SU-DHL-6 (cell line): ENCODE measurements around the gene CNGA4.

Source experiments
- H2AFZ ChIP-seq: fragments of 200-600 bp; sonication (generic); 2 replicates; pipeline ENCODE4 v1.6.1; 2014; ENCODE audit warnings: low read depth, mild to moderate bottlenecking, moderate library complexity, mixed read lengths, antibody characterized with exemption, low read length; ENCODE audit not compliant: severe bottlenecking
- H3F3A ChIP-seq: fragments of 200-600 bp; shearing (Covaris generic); 2 replicates; pipeline ENCODE4 v1.6.0; 2016; ENCODE audit warnings: antibody characterized with exemption, mild to moderate bottlenecking; ENCODE audit not compliant: insufficient read depth
- H3K27ac ChIP-seq: fragments of 200-600 bp; sonication (generic); 2 replicates; pipeline ENCODE4 v1.5.1; 2016; ENCODE audit warnings: low read depth, mild to moderate bottlenecking, low read length, moderate library complexity, mixed read lengths
- H3K27me3 ChIP-seq: fragments of 200-600 bp; sonication (generic), shearing (Covaris generic); 2 replicates; pipeline ENCODE4 v1.6.0; 2014; ENCODE audit warnings: mild to moderate bottlenecking, low read length
- H3K36me3 ChIP-seq: fragments of 200-600 bp; sonication (generic); 2 replicates; pipeline ENCODE4 v1.6.1; 2014; ENCODE audit warnings: mild to moderate bottlenecking, low read length, mixed read lengths
- H3K4me2 ChIP-seq: fragments of 300-600, 200-600 bp; shearing (Covaris generic), sonication (generic); 2 replicates; pipeline ENCODE4 v1.6.0; 2014; ENCODE audit warnings: low read length, low read depth, mild to moderate bottlenecking; ENCODE audit not compliant: poor library complexity, severe bottlenecking
- H3K4me3 ChIP-seq: fragments of 200-600 bp; sonication (generic); 2 replicates; pipeline ENCODE4 v1.5.1; 2014; ENCODE audit warnings: antibody characterized with exemption, low read length, mild to moderate bottlenecking, mixed read lengths; ENCODE audit not compliant: insufficient read depth, poor library complexity, severe bottlenecking
- H3K79me2 ChIP-seq: fragments of 200-600 bp; sonication (generic); 2 replicates; pipeline ENCODE4 v1.6.1; 2014; ENCODE audit warnings: mild to moderate bottlenecking, low read length, moderate library complexity; ENCODE audit not compliant: insufficient read depth
- H3K9ac ChIP-seq: fragments of 200-600 bp; sonication (generic); 2 replicates; pipeline ENCODE4 v1.7.0; 2014; ENCODE audit warnings: mild to moderate bottlenecking, low read length
- H3K9me2 ChIP-seq: fragments of 200-600 bp; sonication (generic); replicated peaks from 2 replicates; pipeline ENCODE4 v1.6.1; 2014; ENCODE audit warnings: low read length; ENCODE audit not compliant: insufficient read depth
- H3K9me3 ChIP-seq: fragments of 200-600 bp; sonication (generic); 2 replicates; pipeline ENCODE4 v1.6.1; 2014; ENCODE audit warnings: low read length, mixed read lengths; ENCODE audit not compliant: insufficient read depth
- H4K20me1 ChIP-seq: fragments of 200-600 bp; sonication (generic); 2 replicates; pipeline ENCODE4 v1.6.1; 2014; ENCODE audit warnings: low read depth, mild to moderate bottlenecking, antibody characterized with exemption, low read length, moderate library complexity, mixed read lengths
- EZH2phosphoT487 ChIP-seq: fragments of 200-600 bp; sonication (generic), shearing (Covaris generic); conservative IDR thresholded peaks from 2 replicates; pipeline ENCODE4 v1.6.1; 2018; ENCODE audit warnings: mild to moderate bottlenecking, antibody characterized with exemption, low read length, moderate library complexity, mixed read lengths
- TF ChIP-seq, protein P1 (sequence below): fragments of 200-600 bp; sonication (generic); IDR thresholded peaks from one replicate; pipeline ENCODE4 v1.5.1; 2017; ENCODE audit warnings: antibody characterized with exemption, mild to moderate bottlenecking, low read length, moderate library complexity; ENCODE audit not compliant: insufficient read depth, poor library complexity, severe bottlenecking

CNGA4 gene

DNA sequence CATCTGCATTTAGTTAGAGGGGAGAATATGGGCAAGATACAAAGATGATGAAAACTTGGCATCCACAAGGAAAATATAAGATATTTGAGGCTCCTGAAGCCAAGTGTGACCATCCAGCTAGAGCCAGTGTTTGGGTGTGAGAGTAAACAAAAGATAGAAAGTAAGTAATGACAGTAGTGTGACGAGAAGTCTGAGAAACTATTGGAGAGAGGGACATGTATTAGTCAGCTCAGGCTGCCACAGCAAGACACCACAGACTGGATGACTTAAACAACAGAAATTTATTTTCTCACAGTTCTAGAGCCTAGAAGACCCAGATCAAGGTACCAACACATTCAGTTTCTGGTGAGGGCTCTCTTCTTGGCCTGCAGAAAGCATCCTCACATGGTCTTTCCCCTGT, 14.3 kb downstream of the CNGA4 start:
- no peaks in the 10 kb centered on the region for H3F3A ChIP-seq
- H3K9me2 ChIP-seq: no peaks in the 10 kb centered on the region
- H3K4me3 ChIP-seq: no peak overlapping the region
- no peak overlapping the region for H3K9ac ChIP-seq
- H3K36me3 ChIP-seq: no peaks in the 10 kb centered on the region
- no peaks in the 10 kb centered on the region for H3K27me3 ChIP-seq
- H3K27ac ChIP-seq: no peak overlapping the region
- H4K20me1 ChIP-seq: no peaks in the 10 kb centered on the region
- no peak overlapping the region for H3K4me2 ChIP-seq
- H2AFZ ChIP-seq: no peak overlapping the region
- TF ChIP-seq, protein P1, sequence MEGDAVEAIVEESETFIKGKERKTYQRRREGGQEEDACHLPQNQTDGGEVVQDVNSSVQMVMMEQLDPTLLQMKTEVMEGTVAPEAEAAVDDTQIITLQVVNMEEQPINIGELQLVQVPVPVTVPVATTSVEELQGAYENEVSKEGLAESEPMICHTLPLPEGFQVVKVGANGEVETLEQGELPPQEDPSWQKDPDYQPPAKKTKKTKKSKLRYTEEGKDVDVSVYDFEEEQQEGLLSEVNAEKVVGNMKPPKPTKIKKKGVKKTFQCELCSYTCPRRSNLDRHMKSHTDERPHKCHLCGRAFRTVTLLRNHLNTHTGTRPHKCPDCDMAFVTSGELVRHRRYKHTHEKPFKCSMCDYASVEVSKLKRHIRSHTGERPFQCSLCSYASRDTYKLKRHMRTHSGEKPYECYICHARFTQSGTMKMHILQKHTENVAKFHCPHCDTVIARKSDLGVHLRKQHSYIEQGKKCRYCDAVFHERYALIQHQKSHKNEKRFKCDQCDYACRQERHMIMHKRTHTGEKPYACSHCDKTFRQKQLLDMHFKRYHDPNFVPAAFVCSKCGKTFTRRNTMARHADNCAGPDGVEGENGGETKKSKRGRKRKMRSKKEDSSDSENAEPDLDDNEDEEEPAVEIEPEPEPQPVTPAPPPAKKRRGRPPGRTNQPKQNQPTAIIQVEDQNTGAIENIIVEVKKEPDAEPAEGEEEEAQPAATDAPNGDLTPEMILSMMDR: no peak
- no peak for TF ChIP-seq EZH2phosphoT487
- H3K79me2 ChIP-seq: no peaks in the 10 kb centered on the region
- no peaks in the 10 kb centered on the region for H3K9me3 ChIP-seq

DNA sequence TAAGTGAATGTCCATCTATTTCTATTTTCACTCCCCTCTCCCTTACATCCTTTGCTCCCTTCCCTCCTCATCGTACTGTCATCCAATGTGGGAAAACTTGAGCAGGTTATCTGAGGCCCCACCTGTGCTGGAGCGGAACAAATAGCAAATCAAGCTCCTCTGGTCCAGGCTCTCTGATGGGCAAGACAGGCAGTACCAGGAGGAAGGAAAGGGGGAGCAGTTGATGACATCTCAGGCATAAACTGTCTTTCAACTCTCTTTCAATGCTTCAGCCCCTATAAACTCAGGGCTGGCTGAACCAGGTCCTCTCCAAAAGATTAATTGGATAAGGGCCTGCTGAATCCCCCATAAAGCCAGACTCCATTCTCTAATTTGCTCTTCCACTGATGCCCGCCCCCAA, 19.3 kb downstream of the CNGA4 start:
- H3K9me3 ChIP-seq: no peaks in the 10 kb centered on the region
- no peaks in the 10 kb centered on the region for H3K79me2 ChIP-seq
- H3K9ac ChIP-seq: no peak overlapping the region
- no peaks in the 10 kb centered on the region for H3K9me2 ChIP-seq
- H3K36me3 ChIP-seq: no peaks in the 10 kb centered on the region
- no peaks in the 10 kb centered on the region for H4K20me1 ChIP-seq
- no peak overlapping the region for H3K27ac ChIP-seq
- H3K27me3 ChIP-seq: no peaks in the 10 kb centered on the region
- no peak for TF ChIP-seq EZH2phosphoT487
- TF ChIP-seq, protein P1: no peak
- no peak overlapping the region for H2AFZ ChIP-seq
- H3K4me2 ChIP-seq: no peak overlapping the region
- no peak overlapping the region for H3K4me3 ChIP-seq
- no peaks in the 10 kb centered on the region for H3F3A ChIP-seq

DNA sequence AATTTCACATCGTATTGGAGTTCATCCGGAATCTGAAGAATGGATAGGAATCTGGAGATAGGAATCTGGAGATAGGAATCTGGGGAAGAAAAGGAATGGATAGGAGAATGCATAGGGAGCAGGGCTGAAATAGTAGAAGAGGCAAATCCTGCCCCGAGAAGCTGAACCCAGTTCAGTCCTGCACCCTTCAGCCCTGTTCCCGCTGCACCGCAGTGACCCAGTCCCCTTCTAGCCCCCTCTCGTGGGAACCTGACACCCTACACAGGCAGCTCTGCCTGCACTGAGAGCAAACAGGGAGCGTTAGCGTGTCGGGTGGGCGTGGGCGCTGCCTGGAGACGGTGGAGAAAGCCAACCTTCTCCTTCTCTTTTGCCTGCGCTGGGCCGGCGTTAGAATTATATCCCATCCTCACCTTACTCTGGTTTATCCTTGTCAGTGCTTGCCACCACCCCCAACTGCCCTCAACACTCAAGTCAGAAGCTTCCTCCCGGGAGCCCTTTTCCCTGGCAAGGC, 19.7 kb downstream of the CNGA4 start:
- Histone ChIP-seq H3K4me2 (no peak overlapping the region), H4K20me1 (no peaks in the 10 kb centered on the region), H2AFZ (no peak overlapping the region), H3K9me3 (no peaks in the 10 kb centered on the region), H3K9me2 (no peaks in the 10 kb centered on the region), H3K4me3 (no peak overlapping the region), H3K79me2 (no peaks in the 10 kb centered on the region), H3K27me3 (no peaks in the 10 kb centered on the region), H3K27ac (no peak overlapping the region), H3K36me3 (no peaks in the 10 kb centered on the region), H3K9ac (no peak overlapping the region), H3F3A (no peaks in the 10 kb centered on the region)
- TF ChIP-seq EZH2phosphoT487: no peak
- TF ChIP-seq, protein P1: no peak
